ENCODE measurements around the gene LNX2.

DNA sequence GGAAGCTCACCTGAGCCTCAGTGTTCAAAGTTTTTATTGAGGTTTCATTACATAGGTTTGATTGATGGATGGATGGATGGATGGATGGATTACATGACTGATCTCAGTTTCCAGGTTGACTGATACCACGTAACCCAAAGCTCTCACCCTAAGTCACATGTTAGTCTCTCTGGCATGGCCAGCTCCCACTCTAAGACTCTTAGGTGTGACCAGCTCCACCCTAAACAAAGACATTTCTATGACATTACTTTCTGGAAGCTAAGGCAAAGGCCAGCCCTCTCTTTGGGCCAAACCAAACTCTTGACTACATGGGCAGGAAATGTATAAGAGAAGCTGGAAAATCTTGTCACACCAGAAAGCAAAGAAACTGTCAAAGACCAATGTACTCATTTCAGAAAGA lies 30.0 kb upstream of the LNX2 start:
- TF ChIP-seq CTCF (IDR thresholded peaks at IDR 0.05; ENCODE audit: insufficient read depth, low read length, poor library complexity, severe bottlenecking) = no peak
- no peak for TF ChIP-seq EZH2phosphoT487 (conservative IDR thresholded peaks at IDR 0.05; ENCODE audit: low read length)
